Left ventricle myocardium inferior (tissue), 1 donor: ENCODE measurements around the gene IFNK. TPM values are rescaled to one million over a fixed set of nuclear protein-coding genes. Genes with fewer than 3 reads are reported as not detected.
A peak's percentile ranks its signal among the peaks of the same experiment; 100 is the strongest.

Experiments
- DNase-seq: peaks from one replicate; pipeline ENCODE4 v3.0.0-alpha.2; 2020
- H3K27ac ChIP-seq: fragments of 200-600 bp; replicated peaks from 2 replicates; pipeline ENCODE4 v1.8.0; 2021
- H3K27me3 ChIP-seq: fragments of 200-600 bp; 2 replicates; pipeline ENCODE4 v1.8.0; 2021; ENCODE audit warnings: low read depth
- H3K36me3 ChIP-seq: fragments of 200-600 bp; 2 replicates; pipeline ENCODE4 v1.8.0; 2021
- H3K4me1 ChIP-seq: fragments of 200-600 bp; 2 replicates; pipeline ENCODE4 v1.8.0; 2021
- H3K4me3 ChIP-seq: fragments of 200-600 bp; 2 replicates; pipeline ENCODE4 v1.8.0; 2021; ENCODE audit warnings: mild to moderate bottlenecking, moderate library complexity
- H3K9me3 ChIP-seq: fragments of 200-600 bp; replicated peaks from 2 replicates; pipeline ENCODE4 v1.8.0; 2021
- intact Hi-C: fragments of 100-400 bp; cut with micrococcal nuclease; formaldehyde crosslinking; loops from one replicate; pipeline ENCODE4 v1.11.0; 2022
- total RNA-seq: library from RNA; stranded (reverse); fragmentation: NEBNext Ultra II Directional; extraction: Animal tissue kit (Norgen Biotek cat#: 25700); gene quantifications from one replicate; pipeline ENCODE4 v1.2.1, GENCODE V29; 2021
- TF ChIP-seq, protein P1 (sequence below): fragments of 200-600 bp; IDR thresholded peaks from 2 replicates; pipeline ENCODE4 v1.8.0; 2021; ENCODE audit warnings: antibody characterized with exemption, mild to moderate bottlenecking, borderline replicate concordance
- donor health status: DM: no; HTN: yes; CAD: no; lungs with severe emphysema.

Gene IFNK
- total RNA-seq, 1 donor from 2014 or later: not detected

DNA sequence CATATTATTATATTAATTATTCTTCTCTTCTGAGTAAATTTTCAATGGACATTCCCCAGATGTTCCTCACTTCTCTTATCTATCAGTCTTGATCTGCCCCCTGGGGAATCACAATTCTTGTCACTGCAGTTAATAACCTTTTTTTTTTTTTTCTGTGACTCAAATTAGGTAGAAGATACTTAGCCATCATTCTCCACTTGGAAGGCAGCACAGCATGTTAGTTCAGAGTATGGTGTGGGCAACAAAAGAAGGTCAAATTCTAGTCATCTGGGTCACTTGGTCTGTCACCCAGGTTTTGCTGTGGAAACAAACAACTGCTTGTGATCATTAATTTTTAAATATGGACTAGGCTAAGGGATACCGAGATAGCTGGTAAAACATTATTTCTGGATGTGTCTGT is 13.7 kb downstream of the IFNK start:
- intact Hi-C loops: loop anchor here (10.0 kb wide), 1 partner anchor 123 kb away; no protein-coding TSS in a partner anchor
- no peaks in the 10 kb centered on the region for H3K27me3 ChIP-seq
- TF ChIP-seq, protein P1, sequence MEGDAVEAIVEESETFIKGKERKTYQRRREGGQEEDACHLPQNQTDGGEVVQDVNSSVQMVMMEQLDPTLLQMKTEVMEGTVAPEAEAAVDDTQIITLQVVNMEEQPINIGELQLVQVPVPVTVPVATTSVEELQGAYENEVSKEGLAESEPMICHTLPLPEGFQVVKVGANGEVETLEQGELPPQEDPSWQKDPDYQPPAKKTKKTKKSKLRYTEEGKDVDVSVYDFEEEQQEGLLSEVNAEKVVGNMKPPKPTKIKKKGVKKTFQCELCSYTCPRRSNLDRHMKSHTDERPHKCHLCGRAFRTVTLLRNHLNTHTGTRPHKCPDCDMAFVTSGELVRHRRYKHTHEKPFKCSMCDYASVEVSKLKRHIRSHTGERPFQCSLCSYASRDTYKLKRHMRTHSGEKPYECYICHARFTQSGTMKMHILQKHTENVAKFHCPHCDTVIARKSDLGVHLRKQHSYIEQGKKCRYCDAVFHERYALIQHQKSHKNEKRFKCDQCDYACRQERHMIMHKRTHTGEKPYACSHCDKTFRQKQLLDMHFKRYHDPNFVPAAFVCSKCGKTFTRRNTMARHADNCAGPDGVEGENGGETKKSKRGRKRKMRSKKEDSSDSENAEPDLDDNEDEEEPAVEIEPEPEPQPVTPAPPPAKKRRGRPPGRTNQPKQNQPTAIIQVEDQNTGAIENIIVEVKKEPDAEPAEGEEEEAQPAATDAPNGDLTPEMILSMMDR: no peak
- DNase-seq: no peak
- no peaks in the 10 kb centered on the region for H3K9me3 ChIP-seq
- peaks cover 4% of the 10 kb centered on the region for H3K36me3 ChIP-seq
- peaks cover 61% of the 10 kb centered on the region for H3K4me1 ChIP-seq
- no peak overlapping the region for H3K27ac ChIP-seq
- no peak overlapping the region for H3K4me3 ChIP-seq

DNA sequence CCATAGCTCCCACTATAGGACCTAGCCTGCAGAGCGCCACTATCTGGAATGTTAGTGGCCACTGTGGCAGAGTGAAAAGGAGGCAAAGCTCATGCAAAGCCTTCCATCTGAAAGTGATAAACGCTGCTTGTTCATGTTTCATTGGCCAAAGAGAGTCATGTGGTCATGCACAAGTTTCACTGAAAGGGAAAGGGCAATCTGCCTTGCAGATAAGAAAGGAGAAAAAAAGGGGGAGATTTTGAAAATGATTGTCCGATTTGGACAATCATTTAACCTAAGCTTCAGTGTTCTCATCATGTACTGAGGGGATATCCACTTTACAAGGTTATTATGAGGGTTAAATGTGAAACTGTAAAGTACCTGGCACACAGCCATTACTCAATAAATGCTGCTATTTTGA is 14.6 kb downstream of the IFNK start:
- intact Hi-C loops: loop anchor here (10.0 kb wide), 1 partner anchor 124 kb away; no protein-coding TSS in a partner anchor

DNA sequence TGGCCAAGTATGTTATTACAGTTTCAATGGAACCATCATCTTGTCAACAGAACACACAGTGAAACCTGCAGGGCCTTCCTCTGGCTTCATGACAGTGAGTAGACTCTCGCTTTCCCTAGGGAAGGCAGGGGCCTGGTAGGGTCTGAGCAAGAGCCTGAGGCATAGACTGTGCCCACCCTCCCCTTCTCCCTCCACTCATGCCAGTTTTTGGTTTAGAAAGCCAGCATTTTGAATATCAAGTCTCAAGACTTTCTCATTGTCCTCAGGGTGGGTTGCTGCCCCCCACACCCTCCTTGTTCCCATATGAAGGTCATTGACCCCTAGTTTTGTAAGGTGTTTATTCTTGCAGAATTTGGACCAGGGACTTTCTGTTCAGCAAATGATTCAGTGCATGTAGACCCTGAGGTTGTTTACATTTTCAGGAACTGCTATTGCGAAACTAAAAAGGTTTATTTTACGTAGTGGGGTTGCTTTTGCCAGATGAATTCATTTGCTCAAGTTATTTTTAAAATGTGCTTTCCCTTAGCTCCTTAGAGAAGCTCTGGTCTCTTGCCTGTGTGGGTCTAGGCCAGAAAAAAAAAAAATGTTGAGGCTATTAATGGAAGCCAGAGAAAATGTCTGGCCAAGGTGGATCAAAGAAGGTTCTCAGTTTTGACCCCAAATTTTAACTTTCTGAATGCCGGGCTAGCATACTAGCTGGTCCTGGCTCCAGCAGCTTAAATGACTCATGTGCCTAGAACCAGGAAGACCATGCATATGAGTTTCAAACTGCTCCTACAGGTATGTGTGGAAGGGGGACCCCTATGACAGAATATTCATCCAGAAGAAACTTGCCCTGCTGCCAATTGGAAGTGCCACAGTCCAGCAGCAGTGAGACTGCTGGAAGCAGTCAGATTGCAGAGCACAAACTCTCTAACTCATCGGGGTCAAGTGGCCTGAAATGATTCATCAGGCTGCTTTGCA is 15.7 kb downstream of the IFNK start:
- TF ChIP-seq, protein P1: no peak
- DNase-seq: no peak
- intact Hi-C loops: loop anchor here (10.0 kb wide), 1 partner anchor 125 kb away; no protein-coding TSS in a partner anchor
- Histone ChIP-seq H3K4me1 (peaks cover 53% of the 10 kb centered on the region), H3K27me3 (no peaks in the 10 kb centered on the region), H3K9me3 (no peaks in the 10 kb centered on the region), H3K27ac (peak overlapping the region; percentile 74), H3K4me3 (no peak overlapping the region), H3K36me3 (peaks cover 24% of the 10 kb centered on the region)

More for the DNA sequence above, 14.6 kb downstream of the IFNK start:
- peaks cover 13% of the 10 kb centered on the region for H3K36me3 ChIP-seq
- TF ChIP-seq, protein P1: no peak
- H3K4me1 ChIP-seq: peaks cover 64% of the 10 kb centered on the region
- DNase-seq: no peak
- H3K27me3 ChIP-seq: no peaks in the 10 kb centered on the region
- no peaks in the 10 kb centered on the region for H3K9me3 ChIP-seq
- no peak overlapping the region for H3K4me3 ChIP-seq
- H3K27ac ChIP-seq: no peak overlapping the region

DNA sequence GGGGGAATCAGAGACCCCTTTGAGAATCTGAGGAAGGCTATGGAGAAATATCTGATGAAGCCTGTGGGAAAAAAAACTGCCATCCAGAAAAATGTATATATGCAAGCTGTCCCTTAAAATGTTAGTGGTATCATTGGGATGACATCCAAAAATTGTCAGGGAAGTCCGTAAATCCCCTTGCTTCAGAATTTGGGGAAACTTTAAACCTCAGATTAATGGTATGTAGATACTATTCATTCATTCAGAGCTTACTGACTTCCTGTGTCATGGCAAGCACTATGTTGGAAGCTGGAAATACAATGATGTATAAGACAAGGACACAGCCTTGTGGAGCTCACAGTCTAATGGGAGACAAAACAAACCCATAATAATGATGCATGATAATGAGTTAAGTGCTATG is 16.4 kb downstream of the IFNK start:
- no peak for DNase-seq
- TF ChIP-seq, protein P1: no peak
- Histone ChIP-seq H3K9me3 (no peaks in the 10 kb centered on the region), H3K36me3 (peaks cover 28% of the 10 kb centered on the region), H3K4me1 (peaks cover 50% of the 10 kb centered on the region), H3K27ac (peak overlapping the region; percentile 74), H3K27me3 (no peaks in the 10 kb centered on the region), H3K4me3 (no peak overlapping the region)
- intact Hi-C loops: no loop called here

DNA sequence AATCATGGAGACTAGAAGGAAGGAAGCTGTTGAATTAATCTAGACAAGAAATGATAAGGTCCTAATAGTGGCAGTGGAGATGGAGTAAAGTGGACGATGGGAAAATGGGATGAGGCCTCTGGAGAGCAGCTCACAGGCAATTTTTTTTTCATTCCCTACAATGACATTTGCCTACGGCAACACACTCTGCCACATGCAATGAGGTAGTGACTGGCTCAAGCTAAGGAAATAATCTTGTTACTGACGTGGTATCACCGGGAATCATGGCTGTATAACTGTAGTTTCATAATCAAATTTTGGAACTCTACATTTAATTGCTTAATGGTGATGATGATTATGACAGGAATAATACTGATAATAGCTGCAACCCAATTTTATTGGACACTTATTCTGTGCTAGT is 17.6 kb downstream of the IFNK start:
- no peak overlapping the region for H3K27ac ChIP-seq
- no peak for DNase-seq
- intact Hi-C loops: no loop called here
- no peaks in the 10 kb centered on the region for H3K9me3 ChIP-seq
- peaks cover 28% of the 10 kb centered on the region for H3K36me3 ChIP-seq
- TF ChIP-seq, protein P1: no peak
- H3K27me3 ChIP-seq: no peaks in the 10 kb centered on the region
- H3K4me1 ChIP-seq: peaks cover 48% of the 10 kb centered on the region
- H3K4me3 ChIP-seq: no peak overlapping the region
